CD4-positive, alpha-beta T cell treated with Interleukin-4 for 4 hours (primary cell): Measurements from ENCODE around the gene PIGP.
"Not testable (repeated sequence)": the region's sequence is repeated elsewhere in the genome, so short reads cannot be mapped to it uniquely, and the experiment has no call there.

Experiments
- DNase-seq: peaks from one replicate; pipeline ENCODE4 v3.0.0-alpha.2; 2020

Gene PIGP

DNA sequence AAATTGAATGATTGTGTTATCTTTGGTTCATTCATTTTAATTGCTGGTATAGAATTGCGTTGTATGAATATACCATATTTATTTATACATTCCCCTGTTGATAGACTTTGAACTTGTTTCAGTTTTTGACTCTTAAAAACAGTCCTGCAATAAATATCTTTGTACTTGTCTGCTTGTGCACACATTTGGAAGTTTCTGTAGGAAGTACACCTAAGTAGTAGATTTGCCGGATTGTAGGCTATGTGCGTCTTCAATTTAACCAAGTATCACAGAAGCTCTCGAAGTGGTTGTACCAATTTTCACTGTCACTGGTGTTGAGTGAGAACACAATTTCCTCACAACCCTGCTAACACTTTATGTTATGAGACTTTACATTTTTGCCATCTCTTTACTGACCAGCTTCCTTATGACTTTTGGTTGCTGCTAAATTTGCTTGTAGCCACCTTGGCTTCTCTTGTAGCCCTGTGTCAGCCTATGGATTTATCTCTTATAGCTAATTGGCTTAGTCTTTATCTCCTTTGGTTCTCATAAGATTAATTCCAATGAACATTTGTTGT is 2.4 kb upstream of the PIGP start:
- DNase-seq = no peak

DNA sequence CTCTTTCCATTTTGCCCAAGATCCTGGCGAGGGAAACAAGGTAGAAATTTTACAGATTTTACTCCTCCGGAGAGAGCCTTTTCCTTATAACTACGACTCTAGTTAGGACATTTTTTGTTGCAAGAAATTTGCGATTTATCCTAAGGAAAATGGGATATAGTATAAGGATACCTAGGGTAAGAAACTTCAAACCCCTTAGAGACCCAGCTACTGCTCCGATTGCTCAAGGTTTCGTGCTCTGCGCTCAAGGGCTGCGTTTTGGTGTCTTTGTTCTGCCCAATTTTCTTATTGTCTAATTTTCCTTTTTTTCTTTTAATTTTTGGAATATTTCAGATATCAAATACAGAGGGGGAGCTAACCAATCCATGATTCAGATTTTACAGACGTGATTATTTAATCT is 1.7 kb upstream of the PIGP start:
- DNase-seq = no peak

DNA sequence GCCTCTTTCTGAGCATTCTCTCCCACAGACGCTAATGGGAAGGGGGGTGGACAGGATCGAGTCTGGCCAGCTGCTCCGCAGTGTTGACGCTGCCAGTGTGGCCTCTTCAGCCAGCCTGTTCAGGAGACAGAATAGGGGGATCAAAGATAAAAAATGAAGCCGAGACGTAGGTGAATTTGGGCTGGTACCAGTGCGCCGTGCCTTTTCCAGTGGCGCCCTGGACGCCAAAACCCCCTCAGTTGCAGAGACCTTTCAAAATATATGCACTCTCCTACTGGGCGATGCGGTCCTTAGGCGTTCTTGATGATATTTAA is 1.3 kb upstream of the PIGP start:
- no peak for DNase-seq

DNA sequence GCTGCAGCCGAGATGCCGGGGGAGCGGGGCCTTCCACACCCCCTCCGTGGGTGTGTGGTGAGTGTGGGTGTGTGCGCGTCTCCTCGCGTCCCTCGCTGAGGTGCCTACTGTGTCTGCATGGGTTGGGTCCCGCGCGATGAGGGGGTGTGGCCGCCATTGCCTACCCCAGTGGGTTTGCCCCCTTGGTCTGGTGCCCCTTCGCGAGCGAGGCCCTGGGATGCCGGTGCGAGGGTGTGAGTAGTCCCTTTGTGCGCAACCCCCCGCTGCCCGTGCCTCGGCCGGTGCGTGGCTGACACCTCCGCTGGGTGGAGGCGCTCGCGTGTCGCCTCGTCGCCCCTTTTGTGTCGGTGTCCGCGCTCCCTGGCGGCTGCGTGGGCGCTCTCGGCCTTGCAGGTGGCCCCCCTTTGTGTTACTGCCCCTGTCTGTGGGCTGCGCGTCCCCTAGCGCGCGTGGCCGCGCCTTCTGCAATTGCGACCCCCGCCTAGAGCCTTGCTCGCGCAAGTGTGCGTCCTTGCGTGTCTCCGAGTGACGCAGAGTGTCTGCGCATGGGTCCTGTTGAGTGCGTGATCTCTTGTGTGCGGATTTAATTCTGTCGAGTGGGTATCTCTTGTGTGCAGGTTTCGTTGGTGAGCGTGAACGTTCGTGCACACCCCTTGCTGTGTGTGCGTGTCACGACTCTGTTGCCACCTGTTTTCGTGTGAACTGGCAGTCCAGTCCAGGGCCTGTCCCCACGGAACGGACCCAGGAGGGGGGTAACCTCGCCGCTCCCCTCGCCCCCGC is 736 bp upstream of the PIGP start:
- peak; percentile 70 for DNase-seq

DNA sequence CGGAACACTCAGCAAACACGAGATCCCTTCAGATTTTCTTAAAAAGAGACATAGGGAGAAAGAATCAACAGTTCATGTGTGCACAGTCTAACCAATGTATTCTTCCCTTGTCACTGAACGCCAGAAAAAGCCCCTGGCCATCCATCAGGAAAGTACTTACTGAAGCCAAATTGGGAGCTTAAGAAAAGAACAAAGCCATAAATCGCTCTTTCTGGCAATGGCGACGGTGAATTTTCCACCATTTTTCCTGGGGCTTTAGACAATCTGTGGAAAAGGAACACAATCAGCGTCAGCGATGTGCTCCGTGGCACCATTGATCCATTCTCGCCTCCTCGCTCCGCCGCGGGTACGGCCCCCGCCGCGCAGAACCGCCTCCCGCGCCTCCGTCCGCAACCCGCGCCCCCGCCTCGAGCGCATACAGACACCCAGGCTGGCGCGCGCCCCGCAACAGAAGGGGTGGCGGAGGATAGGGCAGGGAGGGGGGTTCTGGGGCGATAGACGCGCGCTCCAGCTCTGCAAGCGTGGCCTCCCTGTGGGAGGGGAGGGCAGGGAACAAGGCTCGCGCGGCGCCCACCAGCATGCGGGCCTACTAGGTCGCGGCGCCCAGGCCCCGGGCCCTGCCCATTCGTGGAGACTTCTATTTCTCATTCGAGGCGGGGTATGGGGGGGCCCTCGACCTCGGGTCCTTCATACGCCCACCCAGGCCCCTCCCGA is 440 bp downstream of the PIGP start:
- peak; percentile 74 for DNase-seq

DNA sequence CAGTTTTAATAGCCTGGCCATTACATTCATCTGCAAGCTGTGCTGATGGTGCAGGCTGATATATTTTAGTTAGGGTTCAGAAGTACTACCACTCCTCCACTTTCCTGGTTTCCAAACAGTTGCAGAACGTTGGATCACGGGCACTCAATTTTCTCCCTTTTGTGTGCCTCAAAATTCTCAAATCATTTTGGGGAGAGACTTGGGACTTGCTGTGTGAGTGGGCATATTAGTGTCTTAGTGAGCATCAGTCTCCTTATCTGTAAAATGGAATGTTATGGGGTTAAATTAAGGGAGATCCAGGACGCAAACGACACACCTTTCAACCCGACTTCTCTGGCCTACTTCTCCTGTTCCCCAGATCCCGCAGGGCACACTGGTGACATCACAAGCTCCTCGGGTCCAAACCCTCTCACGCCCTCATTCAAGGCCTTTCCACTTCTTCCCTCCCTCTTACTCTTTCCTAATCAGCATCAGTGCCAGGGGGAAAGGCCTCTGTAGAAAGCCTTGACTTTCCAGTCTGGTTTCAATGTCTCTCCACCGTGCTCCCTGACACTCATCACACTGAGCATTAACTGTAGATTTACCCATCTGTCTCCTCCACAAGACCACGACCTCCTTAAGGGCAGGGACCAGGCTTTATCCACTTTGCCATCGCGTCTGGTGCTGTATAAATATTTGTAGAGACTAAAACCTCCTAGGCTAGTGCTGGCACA is 1.2 kb downstream of the PIGP start:
- DNase-seq = no peak

DNA sequence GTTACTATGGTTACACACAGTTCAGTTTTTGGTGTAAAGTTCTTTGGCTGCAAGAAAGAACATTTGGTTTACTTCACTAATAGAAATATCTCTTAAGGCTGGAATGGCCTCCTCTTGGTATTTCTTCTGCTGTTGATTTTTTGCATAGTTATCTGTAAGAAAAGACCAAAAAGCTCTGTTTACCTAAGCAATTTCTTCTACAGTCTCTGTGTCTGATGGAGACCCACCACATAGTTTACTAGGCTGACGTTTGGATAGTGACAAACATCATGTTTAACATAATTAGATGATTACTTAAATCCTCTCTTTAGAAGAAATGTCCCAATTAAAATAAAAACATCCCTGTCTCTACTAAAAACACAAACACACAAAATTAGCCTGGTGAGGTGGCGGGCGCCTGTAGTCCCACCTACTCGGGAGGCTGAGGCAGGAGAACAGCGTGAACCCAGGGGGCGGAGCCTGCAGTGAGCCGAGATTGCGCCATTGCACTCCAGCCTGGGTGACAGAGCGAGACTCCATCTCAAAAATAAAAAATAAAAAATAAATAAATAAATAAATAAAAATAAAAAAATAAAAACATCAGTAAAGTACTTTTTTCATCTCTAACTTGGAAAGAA is 7.2 kb downstream of the PIGP start:
- no peak for DNase-seq

DNA sequence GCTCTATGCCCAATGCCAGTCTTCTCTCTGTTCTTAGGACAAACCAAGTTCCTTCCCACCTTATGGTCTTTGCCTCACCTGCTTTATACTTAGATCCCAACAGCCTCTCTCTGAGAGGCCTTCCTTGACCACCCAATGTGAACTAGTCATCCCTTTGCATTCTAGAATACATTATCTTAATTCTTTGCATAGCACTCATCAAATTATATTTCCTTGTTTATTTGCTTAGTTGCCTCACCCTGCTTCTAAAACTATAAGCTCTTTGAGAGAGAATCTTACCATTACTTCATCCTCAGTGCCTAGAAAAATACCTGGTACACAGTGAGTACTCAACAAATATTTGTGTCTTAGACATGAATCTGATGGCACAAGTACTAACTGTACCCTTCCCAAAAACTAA is 8.0 kb downstream of the PIGP start:
- DNase-seq = no peak

DNA sequence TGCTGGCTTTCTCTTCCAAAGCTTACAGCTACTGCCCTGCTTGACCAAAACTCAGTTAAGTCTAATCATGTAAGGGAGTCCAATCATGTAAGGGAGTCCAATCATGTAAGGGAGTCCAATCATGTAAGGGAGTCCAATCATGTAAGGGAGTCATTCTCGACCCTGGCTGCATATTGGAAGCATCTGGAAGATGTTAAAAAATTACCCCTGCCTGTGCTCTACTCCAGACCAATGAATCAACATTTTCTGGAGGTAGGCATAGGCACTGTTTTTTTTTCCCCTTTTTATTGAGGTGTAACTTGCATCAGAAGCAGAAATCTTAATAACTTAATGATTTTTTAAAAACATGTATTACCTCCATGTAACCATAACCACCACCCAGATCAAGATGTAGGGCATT is 9.4 kb downstream of the PIGP start:
- no peak for DNase-seq

DNA sequence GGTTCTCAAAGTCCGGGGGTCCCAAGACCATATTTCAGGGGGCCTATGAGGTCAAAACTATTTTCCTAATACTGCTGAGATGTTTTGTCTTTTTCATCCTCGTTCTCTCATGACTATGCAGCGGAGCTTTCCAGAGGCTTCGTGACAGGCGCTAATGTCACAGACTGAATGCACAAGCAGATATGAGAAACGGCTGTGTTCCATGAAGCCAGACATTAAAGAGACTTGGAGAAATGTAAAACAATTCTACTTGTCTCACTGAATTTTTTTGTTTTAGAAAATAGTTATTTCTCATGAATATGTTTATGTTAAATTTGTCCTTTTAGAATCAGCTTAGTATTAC is 10.3 kb downstream of the PIGP start:
- no peak for DNase-seq

DNA sequence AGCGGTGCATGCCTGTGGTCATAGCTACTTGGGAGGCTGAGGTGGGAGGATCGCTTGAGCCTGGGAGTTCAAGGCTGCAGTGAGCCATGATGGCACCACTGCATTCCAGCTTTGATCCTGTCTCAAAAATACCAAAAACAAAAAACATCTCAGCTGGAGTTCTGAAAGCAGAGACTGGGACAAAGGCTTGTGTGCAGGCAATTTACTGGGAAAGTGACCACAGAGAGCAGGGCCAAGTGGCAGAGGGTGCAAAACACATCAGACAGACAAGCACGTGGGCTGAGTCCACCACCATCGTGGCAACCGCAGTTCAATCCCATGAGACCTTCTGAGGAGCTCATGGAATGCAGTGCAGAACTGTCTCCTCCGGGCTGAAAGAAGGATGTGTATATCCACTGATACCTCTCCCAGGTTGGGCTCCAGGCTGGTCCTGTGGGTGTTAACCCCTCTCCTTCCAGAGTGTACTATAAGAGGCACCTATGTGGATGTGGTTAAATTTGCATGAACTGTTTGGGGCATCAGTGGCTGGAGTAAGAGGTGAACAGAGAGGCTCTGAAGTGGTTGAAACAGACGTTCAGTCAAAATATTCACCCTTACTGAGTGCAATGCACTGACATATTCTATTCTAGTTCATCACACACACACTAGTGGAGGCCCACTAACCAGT is 10.8 kb downstream of the PIGP start:
- DNase-seq = no peak

DNA sequence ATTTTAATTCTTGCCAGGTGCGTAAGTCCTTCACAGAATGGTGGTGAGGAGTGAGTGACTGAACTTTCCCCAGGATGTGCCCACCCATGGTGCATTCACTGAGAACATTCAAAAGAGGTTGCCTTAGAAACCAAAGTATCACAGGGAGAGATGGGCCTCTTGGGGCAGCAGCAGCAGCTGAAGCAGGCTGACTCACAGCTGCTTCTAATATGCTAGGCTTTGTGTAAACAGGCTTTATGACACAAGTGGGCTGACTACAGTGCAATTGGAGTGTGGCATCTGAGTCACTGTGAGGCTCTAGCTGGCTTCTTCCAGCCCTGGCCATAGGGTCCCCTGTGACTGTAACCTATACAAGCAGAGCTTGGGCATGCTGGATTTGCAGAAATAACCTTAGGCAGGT is 12.6 kb downstream of the PIGP start:
- no peak for DNase-seq

DNA sequence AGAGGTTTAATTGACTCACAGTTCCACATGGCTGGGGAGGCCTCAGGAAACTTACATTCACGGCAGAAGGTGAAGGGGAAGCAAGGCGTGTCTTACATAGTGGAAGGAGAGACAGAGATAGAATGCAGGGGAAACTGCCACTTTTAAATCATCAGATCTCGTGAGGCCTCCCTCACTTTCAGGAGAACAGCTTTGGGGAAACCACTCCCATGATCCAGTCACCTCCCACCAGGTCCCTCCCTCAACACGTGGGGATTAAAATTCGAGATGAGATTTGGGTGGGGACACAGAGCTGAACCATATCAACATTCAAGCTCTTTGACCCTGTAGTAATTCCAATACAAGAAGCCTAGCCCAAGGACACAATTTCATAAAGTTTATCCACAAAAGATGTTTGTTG is 13.7 kb downstream of the PIGP start:
- DNase-seq = no peak

DNA sequence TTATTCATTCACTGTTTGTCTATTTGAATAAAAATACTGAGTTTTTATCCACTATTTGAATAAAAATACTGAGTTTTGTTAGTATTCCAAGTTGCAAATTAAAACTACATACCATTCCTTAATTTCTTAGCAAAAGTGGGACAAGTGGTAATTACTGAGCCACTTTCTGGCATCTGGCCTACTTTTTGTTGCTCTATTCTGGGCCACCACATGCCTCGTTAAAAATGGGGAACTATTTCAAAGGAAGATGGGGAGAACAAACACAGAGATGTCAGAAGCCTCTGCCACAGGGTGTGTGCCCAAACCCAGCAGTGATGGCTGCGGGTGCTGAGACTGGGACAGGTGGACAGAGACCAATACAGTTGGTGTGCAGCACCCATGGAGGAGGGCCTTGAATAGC is 14.6 kb downstream of the PIGP start:
- DNase-seq = no peak

DNA sequence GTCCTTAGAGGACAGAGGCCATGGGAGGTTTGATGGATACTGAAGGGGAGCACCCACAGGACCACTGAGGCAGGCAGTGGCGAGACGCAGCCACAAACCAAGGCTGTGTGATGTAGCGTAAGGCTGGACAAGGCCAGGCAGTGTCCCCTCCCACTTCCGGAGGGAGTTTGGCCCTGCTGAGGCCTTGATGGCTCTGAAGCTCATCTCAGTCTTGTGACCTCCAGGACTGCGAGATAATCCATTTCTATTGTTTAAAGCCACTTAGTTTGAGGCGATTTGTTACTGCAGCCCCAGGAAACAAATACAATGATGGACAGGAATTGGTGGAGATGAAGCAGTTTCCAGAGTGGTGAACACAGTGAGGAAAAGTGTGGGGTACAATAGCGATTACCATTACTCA is 15.3 kb downstream of the PIGP start:
- DNase-seq = no peak

DNA sequence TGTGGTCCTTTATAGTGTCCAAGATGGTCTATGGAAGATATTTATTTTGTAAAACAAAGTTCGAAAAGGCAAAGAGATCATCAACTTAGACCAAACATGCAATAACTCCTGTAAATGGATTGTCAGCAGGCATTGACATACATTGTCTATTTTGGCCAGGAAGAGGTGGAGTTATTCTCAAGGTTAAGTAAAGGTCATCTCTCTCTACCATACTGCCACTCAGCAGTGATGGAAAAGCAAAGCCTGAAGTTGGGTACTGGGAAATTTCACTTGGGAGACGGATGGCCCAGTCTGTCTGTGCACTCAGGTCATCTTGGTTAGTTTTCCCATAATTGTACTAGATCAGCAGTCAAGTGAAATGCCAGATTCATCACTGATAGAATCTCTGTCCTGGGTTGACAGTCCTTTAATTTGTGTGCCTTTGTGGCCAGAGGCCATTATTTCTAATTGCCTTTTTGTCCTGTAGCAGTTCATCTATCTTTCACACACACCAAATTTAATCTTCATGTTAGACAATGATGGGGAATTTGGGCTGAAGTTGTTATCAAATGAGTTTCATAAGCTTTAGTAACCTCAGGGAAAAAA is 17.5 kb downstream of the PIGP start:
- DNase-seq = no peak

DNA sequence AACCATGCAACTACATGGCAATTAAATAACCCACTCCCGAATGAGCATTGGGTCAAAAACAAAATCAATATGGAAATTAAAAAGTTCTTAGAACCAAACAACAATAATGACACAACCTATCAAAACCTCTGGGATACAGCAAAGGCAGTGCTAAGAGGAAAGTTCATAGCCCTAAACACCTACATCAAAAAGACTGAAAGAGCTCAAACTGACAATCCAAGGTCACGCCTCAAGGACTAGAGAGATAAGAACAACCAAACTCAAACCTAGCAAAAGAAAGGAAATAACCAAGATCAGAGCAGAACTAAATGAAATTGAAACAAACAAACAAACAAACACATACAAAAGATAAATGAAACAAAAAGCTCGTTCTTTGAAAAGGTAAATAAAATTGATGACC is 23.1 kb downstream of the PIGP start:
- not testable (repeated sequence) for DNase-seq

DNA sequence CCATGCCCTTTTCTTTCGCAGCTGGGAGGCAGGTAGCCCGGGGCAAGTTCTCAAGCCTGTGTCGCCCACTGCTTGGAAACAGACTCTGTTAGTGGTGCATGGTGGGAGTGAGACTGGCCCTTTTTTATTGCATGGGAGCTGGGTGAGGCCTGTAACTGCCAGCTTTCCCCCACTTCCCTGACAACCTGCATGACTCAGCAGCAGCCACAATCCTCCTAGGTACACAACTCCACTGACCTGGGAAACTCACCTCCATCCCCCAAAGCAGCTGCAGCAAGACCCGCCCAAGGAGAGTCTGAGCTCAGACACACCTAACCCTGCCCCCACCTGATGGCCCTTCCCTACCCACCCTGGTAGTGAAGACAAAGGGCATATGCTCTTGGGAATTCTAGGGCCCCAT is 25.8 kb downstream of the PIGP start:
- no peak for DNase-seq

DNA sequence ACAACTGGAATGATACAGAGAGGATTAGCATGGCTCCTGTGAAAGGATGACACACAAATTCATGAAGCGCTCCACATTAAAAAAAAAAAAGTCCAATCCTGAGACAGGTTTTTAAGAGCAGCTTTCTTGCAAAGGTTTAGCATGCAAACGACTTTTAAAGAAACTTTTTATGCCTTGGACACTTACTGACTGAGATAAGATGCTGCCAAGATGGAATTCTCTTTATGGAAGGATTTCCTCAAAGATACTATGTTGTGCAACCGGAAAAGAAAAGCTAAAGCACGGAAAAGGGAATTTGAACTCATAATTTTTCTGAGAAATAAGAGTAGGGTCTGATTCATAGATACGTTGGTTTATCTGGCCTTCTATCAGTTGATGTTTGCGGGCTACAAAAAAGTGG is 27.3 kb downstream of the PIGP start:
- no peak for DNase-seq

DNA sequence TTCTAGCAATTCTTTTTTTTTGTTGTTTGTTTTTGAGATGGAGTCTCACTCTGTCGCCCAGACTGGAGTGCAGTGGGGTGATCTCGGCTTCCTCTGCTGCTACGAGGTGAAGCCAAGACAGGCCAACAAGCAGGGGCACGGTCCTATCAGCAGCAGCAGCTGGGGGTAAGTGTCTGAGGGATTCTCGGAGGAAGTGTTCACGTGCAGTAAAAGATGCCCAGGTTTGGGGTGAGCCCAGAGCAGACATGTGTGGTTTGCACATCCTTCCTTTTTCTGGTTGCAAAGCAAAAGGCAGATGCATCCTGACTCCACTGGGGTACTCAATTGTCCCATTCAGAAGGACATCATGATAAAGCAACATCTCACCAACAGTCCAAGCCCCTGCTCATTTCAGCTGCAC is 27.7 kb downstream of the PIGP start:
- no peak for DNase-seq

DNA sequence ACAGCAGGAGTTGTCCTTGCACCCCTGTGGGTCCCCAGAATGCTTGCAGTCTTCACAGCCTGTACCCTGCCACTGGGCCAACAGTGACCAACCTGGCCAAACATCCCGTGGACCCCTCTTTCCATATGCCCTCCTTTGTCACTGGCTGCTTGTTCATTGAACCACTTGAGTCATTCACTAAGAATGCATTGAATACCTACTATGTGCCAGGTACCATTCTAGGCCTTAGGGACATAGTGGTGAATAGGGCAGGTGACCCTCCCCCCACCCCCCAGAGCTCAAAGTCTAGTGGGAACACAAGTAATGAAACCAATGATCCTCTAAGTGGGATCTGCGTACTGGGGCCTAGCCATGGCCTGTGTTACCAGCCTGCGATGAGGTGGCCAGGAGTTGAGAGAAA is 28.2 kb downstream of the PIGP start:
- DNase-seq = no peak

DNA sequence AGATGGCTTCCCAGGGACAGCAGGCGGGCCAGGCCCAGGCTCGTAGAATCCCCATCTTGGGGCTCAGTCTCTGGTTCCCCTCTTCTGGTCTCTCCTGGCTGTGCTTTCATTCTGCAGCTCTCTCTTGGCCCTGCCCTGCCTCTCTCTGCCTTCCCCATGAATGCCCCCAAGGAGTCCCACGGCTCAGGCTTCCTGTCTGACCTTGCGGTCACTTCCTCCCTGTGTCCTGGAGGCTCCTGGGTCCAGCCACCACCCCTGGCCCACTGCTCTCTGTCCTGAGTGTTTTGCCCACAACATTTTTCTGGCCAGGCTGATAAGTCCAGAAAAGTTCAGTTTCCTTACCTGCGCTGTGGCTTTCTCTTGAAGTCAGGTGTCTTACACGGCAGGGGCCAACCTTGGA is 29.1 kb downstream of the PIGP start:
- no peak for DNase-seq
